Measurements from ENCODE around the gene ARFRP1.
"Not testable (repeated sequence)": the region's sequence is repeated elsewhere in the genome, so short reads cannot be mapped to it uniquely, and the experiment has no call there.

The ARFRP1 gene

GRCh38 chr20:63733579-63734081 is 25.9 kb upstream of the ARFRP1 start:
- DNase-seq, result no peak

GRCh38 chr20:63733117-63733516 is 25.3 kb upstream of the ARFRP1 start:
- DNase-seq, result no peak

- DNase-seq, result no peak
Observed at GRCh38 chr20:63732118-63733095, 24.6 kb upstream of the ARFRP1 start.

GRCh38 chr20:63731410-63731809 is 23.6 kb upstream of the ARFRP1 start:
- DNase-seq, result no peak

- peak in 14 of 56 donors; percentile 9 to 55 (median 29) for DNase-seq
Observed at GRCh38 chr20:63730189-63730733, 22.5 kb upstream of the ARFRP1 start.

GRCh38 chr20:63722967-63723622 is 15.3 kb upstream of the ARFRP1 start:
- DNase-seq, result not testable (repeated sequence)

GRCh38 chr20:63718996-63719395 is 11.2 kb upstream of the ARFRP1 start:
- DNase-seq, result no peak

- no peak for DNase-seq
Observed at GRCh38 chr20:63714858-63715257, 7.1 kb upstream of the ARFRP1 start.

GRCh38 chr20:63712191-63712590 is 4.4 kb upstream of the ARFRP1 start:
- DNase-seq, result no peak

- DNase-seq, result no peak
Observed at GRCh38 chr20:63711085-63711645, 3.4 kb upstream of the ARFRP1 start.

- DNase-seq, result no peak
Observed at GRCh38 chr20:63709149-63709527, 1.4 kb upstream of the ARFRP1 start.

GRCh38 chr20:63708301-63709148 is 749 bp upstream of the ARFRP1 start:
- no peak for DNase-seq

- peak in 20 of 56 donors; percentile 29 to 82 (median 54) for DNase-seq
Observed at GRCh38 chr20:63706852-63707557, 771 bp downstream of the ARFRP1 start.

GRCh38 chr20:63706027-63706695 is 1.6 kb downstream of the ARFRP1 start:
- no peak for DNase-seq

GRCh38 chr20:63705232-63706026 is 2.3 kb downstream of the ARFRP1 start:
- no peak for DNase-seq

- DNase-seq, result no peak
Observed at GRCh38 chr20:63704749-63705117, 3.0 kb downstream of the ARFRP1 start.

- no peak for DNase-seq
Observed at GRCh38 chr20:63703976-63704748, 3.6 kb downstream of the ARFRP1 start.

GRCh38 chr20:63703471-63703975 is 4.3 kb downstream of the ARFRP1 start:
- no peak for DNase-seq

Measured in nucleus accumbens (tissue), 56 donors.